Calu3 (cell line): ENCODE results near the gene TRIM6. TPM values are rescaled to one million over a fixed set of nuclear protein-coding genes. Genes with fewer than 3 reads are reported as not detected.

Experiments
- BruUV-seq: library from RNA; stranded (reverse); fragments of 400-500 nt; replicated peaks from 2 replicates; lab custom pipeline; 2021; lab: Mats Ljungman, UMichigan
- CTCF ChIA-PET: fragments of 300-600 bp; sonication (Branson Sonifier 250); formaldehyde crosslinking; loops from one replicate; lab custom pipeline; 2022; ENCODE audit warnings: antibody characterized with exemption; lab: Charles Lee
- DNase-seq: peaks from one replicate; pipeline ENCODE4 v3.0.0; 2022
- H3K27ac Mint-ChIP-seq: one replicate; pipeline ENCODE4 v1.8.0; 2022; ENCODE audit warnings: mixed read lengths; ENCODE audit not compliant: unreplicated experiment
- H3K27me3 Mint-ChIP-seq: one replicate; pipeline ENCODE4 v1.8.0; 2022; ENCODE audit warnings: mixed read lengths; ENCODE audit not compliant: unreplicated experiment
- H3K36me3 Mint-ChIP-seq: one replicate; pipeline ENCODE4 v1.8.0; 2022; ENCODE audit warnings: mild to moderate bottlenecking, moderate library complexity, mixed read lengths; ENCODE audit not compliant: insufficient read depth, unreplicated experiment
- H3K4me1 Mint-ChIP-seq: one replicate; pipeline ENCODE4 v1.8.0; 2022; ENCODE audit warnings: mild to moderate bottlenecking, low read depth, mixed read lengths; ENCODE audit not compliant: unreplicated experiment
- H3K4me3 Mint-ChIP-seq: one replicate; pipeline ENCODE4 v1.8.0; 2022; ENCODE audit warnings: mild to moderate bottlenecking, low read depth, moderate library complexity, mixed read lengths; ENCODE audit not compliant: unreplicated experiment
- H3K9me3 Mint-ChIP-seq: one replicate; pipeline ENCODE4 v1.8.0; 2022; ENCODE audit warnings: low read depth, mixed read lengths; ENCODE audit not compliant: unreplicated experiment
- CTCF ChIP-seq: fragments of 200-600 bp; IDR thresholded peaks from one replicate; pipeline ENCODE4 v1.8.0; 2022; ENCODE audit warnings: antibody characterized with exemption; ENCODE audit not compliant: unreplicated experiment
- intact Hi-C: fragments of 100-400 bp; cut with micrococcal nuclease; formaldehyde crosslinking; loops from one replicate; pipeline ENCODE4 v1.10.0; 2022; ENCODE audit not compliant: unreplicated experiment
- total RNA-seq: library from RNA; stranded (reverse); gene quantifications from 2 replicates; pipeline ENCODE4 v1.2.3, GENCODE V29; 2022

TRIM6 gene
- total RNA-seq, 1 experiment from 2014 or later, result 0.80 TPM

GRCh38 chr11:5622802-5623201 is 26.4 kb downstream of the TRIM6 start:
- CTCF ChIA-PET, result interaction anchor here (0.6 kb wide), 1 partner anchor 17 kb away, joined by 3 read pairs; no protein-coding TSS in a partner anchor
- peak overlapping the region; percentile 7 for H3K4me3 Mint-ChIP-seq

GRCh38 chr11:5624489-5625279 is 28.2 kb downstream of the TRIM6 start, which contains the start of gene TRIM34:
Gene TRIM34 (plus strand): TSS chr11:5625001. CDS start chr11:5632332, 7,331 bp downstream.
- no peaks in the 10 kb centered on the region for H3K9me3 Mint-ChIP-seq
- H3K4me3 Mint-ChIP-seq, result peak within 1 kb of the TSS; percentile 83
- H3K27ac Mint-ChIP-seq, result peak within 1 kb of the TSS; percentile 81
- peak; percentile 64 for DNase-seq
- peaks cover 47% of the 10 kb centered on the region for H3K4me1 Mint-ChIP-seq
- TSS peak; percentile 95 for BruUV-seq
- CTCF ChIA-PET, result interaction anchor here (0.6 to 1.0 kb wide), 3 partner anchors 45 to 60 kb away, joined by 3 to 4 read pairs (median 3); partner anchors contain the start of gene TRIM5
- no peaks in the 10 kb centered on the region for H3K27me3 Mint-ChIP-seq
- intact Hi-C loops, result loop anchor here (2.0 kb wide), 1 partner anchor 60 kb away; the partner anchor contains the start of gene TRIM5
- peaks cover 18% of the 10 kb centered on the region for H3K36me3 Mint-ChIP-seq
- TF ChIP-seq CTCF, result no peak

More at GRCh38 chr11:5622802-5623201, 26.4 kb downstream of the TRIM6 start:
- H3K9me3 Mint-ChIP-seq, result no peaks in the 10 kb centered on the region
- BruUV-seq, result no TSS peak
- H3K27ac Mint-ChIP-seq, result no peak overlapping the region
- peaks cover 60% of the 10 kb centered on the region for H3K4me1 Mint-ChIP-seq
- no peaks in the 10 kb centered on the region for H3K27me3 Mint-ChIP-seq
- DNase-seq, result no peak
- H3K36me3 Mint-ChIP-seq, result peaks cover 18% of the 10 kb centered on the region
- TF ChIP-seq CTCF, result no peak
- intact Hi-C loops, result no loop called here

GRCh38 chr11:5625281-5625680 is 28.8 kb downstream of the TRIM6 start:
- no TSS peak for BruUV-seq
- CTCF ChIA-PET, result interaction anchor here (0.7 kb wide), 1 partner anchor 59 kb away, joined by 3 read pairs; the partner anchor contains the start of gene TRIM5
- DNase-seq, result no peak
- Mint-ChIP-seq H3K4me3 (peak overlapping the region; percentile 83), H3K36me3 (peaks cover 18% of the 10 kb centered on the region), H3K9me3 (no peaks in the 10 kb centered on the region), H3K4me1 (peaks cover 44% of the 10 kb centered on the region), H3K27me3 (no peaks in the 10 kb centered on the region), H3K27ac (peak overlapping the region; percentile 81)
- TF ChIP-seq CTCF, result no peak
- intact Hi-C loops, result loop anchor here (2.0 kb wide), 1 partner anchor 60 kb away; the partner anchor contains the start of gene TRIM5

- Mint-ChIP-seq H3K27me3 (no peaks in the 10 kb centered on the region), H3K4me3 (peak overlapping the region; percentile 83), H3K9me3 (no peaks in the 10 kb centered on the region), H3K27ac (peak overlapping the region; percentile 81), H3K4me1 (peaks cover 34% of the 10 kb centered on the region), H3K36me3 (peaks cover 18% of the 10 kb centered on the region)
- CTCF ChIA-PET, result no interaction called here
- no TSS peak for BruUV-seq
- DNase-seq, result no peak
- TF ChIP-seq CTCF, result no peak
- intact Hi-C loops, result no loop called here
Measured at GRCh38 chr11:5626196-5626595, 29.8 kb downstream of the TRIM6 start.
